ENCODE data around the gene SFXN1.

- TF ChIP-seq CTCF (IDR thresholded peaks at IDR 0.05) = no peak
- no peak for TF ChIP-seq EP300 (IDR thresholded peaks at IDR 0.05)
Measured at GRCh38 chr5:175517824-175518450, 39.6 kb downstream of the SFXN1 start.
